Nephron (organoid): ENCODE data around the gene PDGFA.

Experiments
- H3K27ac Mint-ChIP-seq, 3 experiments: 2 replicates each; pipeline ENCODE4 v1.8.0; 2020; ENCODE audit warnings: mixed read lengths in 3 of 3, mild to moderate bottlenecking in 2 of 3, moderate library complexity in 1 of 3
- H3K27me3 Mint-ChIP-seq: 2 replicates; pipeline ENCODE4 v1.8.0; 2021; ENCODE audit warnings: low read depth, mild to moderate bottlenecking, moderate library complexity, mixed read lengths
- H3K36me3 Mint-ChIP-seq: 2 replicates; pipeline ENCODE4 v1.8.0; 2020; ENCODE audit warnings: low read depth, mixed read lengths
- H3K4me1 Mint-ChIP-seq: 2 replicates; pipeline ENCODE4 v1.8.0; 2020; ENCODE audit warnings: mixed read lengths
- H3K4me3 Mint-ChIP-seq, 3 experiments: 2 replicates each; pipeline ENCODE4 v1.8.0; 2020; ENCODE audit warnings: mild to moderate bottlenecking in 3 of 3, mixed read lengths in 3 of 3, moderate library complexity in 2 of 3
- H3K9me3 Mint-ChIP-seq: 2 replicates; pipeline ENCODE4 v1.8.0; 2020; ENCODE audit warnings: mixed read lengths
- CTCF ChIP-seq, 3 experiments: fragments of 200-600 bp; sonication (generic); IDR thresholded peaks; one replicate each; pipeline ENCODE4 v1.5.0; 2021; ENCODE audit warnings: antibody characterized with exemption in 3 of 3; ENCODE audit not compliant: unreplicated experiment in 3 of 3

The PDGFA gene

GRCh38 chr7:475425-475728 is 44.3 kb downstream of the PDGFA start:
- H3K9me3 Mint-ChIP-seq, result no peaks in the 10 kb centered on the region

GRCh38 chr7:474605-475424 is 44.8 kb downstream of the PDGFA start:
- Mint-ChIP-seq H3K36me3 (no peaks in the 10 kb centered on the region), H3K9me3 (no peaks in the 10 kb centered on the region), H3K27ac (no peak overlapping the region), H3K4me3 (no peak overlapping the region), H3K4me1 (peaks cover 12% of the 10 kb centered on the region), H3K27me3 (peaks cover 12% of the 10 kb centered on the region)
- no peak for TF ChIP-seq CTCF (IDR thresholded peaks at IDR 0.05; ENCODE audit: unreplicated experiment in 3 of 3)

More at GRCh38 chr7:475425-475728, 44.3 kb downstream of the PDGFA start:
- Mint-ChIP-seq H3K36me3 (no peaks in the 10 kb centered on the region), H3K27me3 (peaks cover 16% of the 10 kb centered on the region), H3K4me1 (peaks cover 16% of the 10 kb centered on the region), H3K27ac (no peak overlapping the region), H3K4me3 (no peak overlapping the region)
- no peak for TF ChIP-seq CTCF (IDR thresholded peaks at IDR 0.05; ENCODE audit: unreplicated experiment in 3 of 3)

- no peak overlapping the region for H3K4me3 Mint-ChIP-seq
- H3K4me1 Mint-ChIP-seq, result peaks cover 11% of the 10 kb centered on the region
- H3K27me3 Mint-ChIP-seq, result peaks cover 7% of the 10 kb centered on the region
- TF ChIP-seq CTCF (IDR thresholded peaks at IDR 0.05; ENCODE audit: unreplicated experiment in 3 of 3), result no peak
- no peaks in the 10 kb centered on the region for H3K36me3 Mint-ChIP-seq
- no peaks in the 10 kb centered on the region for H3K9me3 Mint-ChIP-seq
- H3K27ac Mint-ChIP-seq, result peak overlapping the region in 1 of 3 experiments; percentile 72
Measured at GRCh38 chr7:473870-474604, 45.6 kb downstream of the PDGFA start.

GRCh38 chr7:473211-473734 is 46.4 kb downstream of the PDGFA start:
- Mint-ChIP-seq H3K4me1 (peaks cover 19% of the 10 kb centered on the region), H3K27ac (no peak overlapping the region), H3K27me3 (peaks cover 8% of the 10 kb centered on the region), H3K9me3 (peaks cover 1% of the 10 kb centered on the region), H3K4me3 (no peak overlapping the region), H3K36me3 (no peaks in the 10 kb centered on the region)
- no peak for TF ChIP-seq CTCF (IDR thresholded peaks at IDR 0.05; ENCODE audit: unreplicated experiment in 3 of 3)

- TF ChIP-seq CTCF (IDR thresholded peaks at IDR 0.05; ENCODE audit: unreplicated experiment in 3 of 3), result no peak
- Mint-ChIP-seq H3K9me3 (peaks cover 8% of the 10 kb centered on the region), H3K36me3 (peaks cover 6% of the 10 kb centered on the region), H3K27me3 (peaks cover 10% of the 10 kb centered on the region), H3K4me3 (no peak overlapping the region), H3K27ac (peak overlapping the region; percentile 42 to 87 (median 86)), H3K4me1 (peaks cover 19% of the 10 kb centered on the region)
Measured at GRCh38 chr7:472640-472957, 47.0 kb downstream of the PDGFA start.
